GM18517 (cell line): ENCODE data around the gene MICALL1.

Source experiments
- ATAC-seq: cut with Tn5 transposase; IDR thresholded peaks from one replicate; pipeline ENCODE4 v1.9.1; 2021; ENCODE audit warnings: mild to moderate bottlenecking, moderate library complexity; ENCODE audit not compliant: unreplicated experiment

The MICALL1 gene

DNA sequence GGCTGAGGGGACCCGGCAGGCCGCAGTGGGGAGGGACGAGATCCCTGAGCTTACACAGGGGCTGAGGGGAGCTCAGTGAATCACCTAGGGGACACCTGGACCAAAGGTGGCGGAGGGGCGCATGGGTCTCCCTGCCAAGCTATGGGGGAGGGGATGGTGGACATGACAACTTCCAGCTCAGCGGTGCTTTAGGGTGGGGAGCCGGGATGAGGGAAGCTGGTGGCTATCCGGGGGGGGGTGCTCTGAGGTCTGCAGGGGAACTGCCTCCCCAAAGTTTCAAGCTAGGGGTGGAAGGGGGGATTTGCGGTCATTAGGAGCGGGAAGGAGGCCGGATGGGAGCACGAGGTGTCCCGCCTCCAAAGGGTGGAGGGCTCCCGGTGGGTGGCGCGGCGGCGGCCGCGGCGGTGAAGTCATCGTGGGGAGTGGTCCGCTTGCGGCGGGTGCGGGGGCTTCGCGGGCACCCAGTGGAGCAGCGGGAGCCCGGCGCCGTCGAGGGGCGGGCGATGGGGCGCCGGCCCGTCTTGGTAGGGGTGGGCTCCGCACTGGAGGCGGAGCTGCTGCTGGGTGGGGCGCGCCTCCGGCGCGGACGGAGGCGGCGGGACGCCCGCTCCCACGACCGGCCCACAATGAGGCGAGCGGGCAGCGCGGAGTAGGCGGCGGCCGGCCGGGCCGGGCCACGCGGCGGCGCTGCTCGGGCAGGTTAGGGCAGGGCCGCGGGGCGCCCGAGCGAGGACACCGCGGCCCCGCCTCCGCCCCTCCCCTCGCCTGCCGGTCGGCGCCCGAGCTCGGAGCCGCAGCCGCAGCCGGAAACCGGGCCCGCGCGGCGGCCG lies at the start of gene MICALL1:
Gene MICALL1, plus strand, starts transcription at position 764 of the 830 bp plus-strand sequence. CDS start 126 bp downstream, outside the sequence.
- peak; percentile 59 for ATAC-seq

DNA sequence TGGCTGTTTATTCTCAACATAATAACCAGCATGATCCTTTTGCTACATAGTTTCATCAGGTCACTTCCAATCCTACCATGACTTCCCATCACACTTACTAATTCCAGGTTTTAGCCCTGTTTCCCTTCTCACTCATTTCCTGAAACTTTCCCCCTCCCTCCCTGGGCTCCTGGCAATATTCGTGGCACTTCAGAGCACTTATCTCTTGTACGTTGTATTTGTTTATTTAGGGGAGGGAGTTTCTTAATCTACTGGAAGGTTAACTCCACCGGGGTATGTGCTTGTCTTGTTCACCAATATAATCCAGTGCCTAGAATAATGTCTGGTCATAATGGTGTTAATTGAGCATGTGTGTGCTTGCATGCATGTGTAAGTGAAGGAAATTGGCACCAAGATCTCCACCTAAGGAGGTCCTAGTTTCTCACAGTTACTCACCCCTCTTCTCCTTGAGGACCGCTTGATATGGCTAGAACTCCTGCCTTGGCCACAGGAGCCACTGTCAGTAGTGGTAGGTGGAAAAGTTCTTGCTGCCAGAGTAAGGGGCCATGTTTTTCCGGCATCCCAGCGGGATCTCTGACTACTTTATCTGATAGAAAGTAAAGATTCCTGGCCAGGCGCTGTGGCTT lies 45.2 kb upstream of the MICALL1 start:
- no peak for ATAC-seq

DNA sequence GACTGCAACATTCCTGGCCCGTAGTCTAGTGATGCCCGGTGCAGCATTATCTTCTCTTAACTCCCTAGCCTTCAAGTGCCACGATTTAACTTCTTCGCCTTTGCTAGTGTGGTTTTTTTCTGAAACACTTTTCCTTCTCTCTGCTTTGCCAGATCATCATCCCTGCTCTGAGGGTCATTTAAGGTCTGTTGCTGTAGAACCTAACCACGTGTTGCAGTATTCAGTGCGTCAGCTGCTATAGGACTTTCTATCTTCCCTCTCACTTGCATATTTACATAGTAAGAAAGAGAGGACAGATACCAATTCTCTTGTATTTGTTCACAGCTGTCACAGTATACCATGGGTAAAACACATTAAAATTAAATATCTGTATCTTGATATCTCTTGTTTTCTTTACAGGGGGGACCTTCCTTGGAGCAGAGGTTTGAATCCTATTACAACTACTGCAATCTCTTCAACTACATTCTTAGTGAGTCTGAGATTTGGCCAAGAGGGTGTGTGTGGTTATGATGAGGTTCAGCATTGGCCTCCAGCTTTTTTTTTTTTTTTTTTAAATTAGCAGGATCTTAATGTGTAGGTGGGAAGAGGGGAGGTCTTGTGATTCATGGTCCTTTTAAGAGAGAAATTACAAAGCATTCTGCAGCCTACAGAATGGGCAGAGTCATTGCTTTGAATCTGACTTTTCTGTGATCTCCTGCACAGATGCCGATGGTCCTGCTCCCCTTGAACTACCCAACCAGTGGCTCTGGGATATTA lies 43.3 kb upstream of the MICALL1 start:
- no peak for ATAC-seq

DNA sequence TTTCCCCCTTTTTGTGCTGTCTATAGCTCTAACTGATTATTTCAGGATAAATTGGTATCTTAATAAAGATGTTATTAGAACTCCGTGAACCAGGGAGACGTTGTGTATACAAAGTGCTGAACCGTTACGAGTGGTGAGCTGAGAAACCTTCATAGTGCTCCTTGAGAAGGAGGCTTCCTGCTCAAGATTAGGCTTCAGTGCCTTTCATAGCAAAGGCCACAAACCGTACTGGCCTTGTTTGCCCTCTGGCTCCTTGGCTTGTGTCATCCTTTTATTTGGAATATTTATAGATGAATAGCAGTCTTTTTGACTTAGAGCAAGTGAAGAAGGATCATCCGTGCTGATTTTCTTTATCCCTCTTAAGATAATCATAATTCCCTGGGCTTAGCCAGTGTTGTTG lies 40.6 kb upstream of the MICALL1 start:
- no peak for ATAC-seq

DNA sequence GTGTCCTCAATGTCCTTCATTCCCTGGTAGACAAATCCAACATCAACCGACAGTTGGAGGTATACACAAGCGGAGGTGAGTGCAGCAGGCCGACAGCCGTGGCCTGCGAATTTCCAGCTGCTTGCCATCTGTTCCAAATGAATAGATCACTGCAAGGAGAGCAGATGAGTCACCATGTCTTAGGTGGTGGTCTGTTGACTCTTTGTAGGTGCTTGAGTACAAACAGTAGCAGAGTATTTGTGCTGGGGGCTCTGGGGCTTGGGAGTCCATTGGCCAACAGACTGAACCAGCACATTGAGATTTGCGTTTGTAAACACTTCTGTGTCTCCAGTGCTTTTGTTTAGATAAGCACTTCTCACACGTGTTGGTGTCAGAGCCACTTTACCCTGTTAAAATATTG lies 35.8 kb upstream of the MICALL1 start:
- no peak for ATAC-seq

- no peak for ATAC-seq
Observed at GRCh38 chr22:37880668-37881440, 25.2 kb upstream of the MICALL1 start.

DNA sequence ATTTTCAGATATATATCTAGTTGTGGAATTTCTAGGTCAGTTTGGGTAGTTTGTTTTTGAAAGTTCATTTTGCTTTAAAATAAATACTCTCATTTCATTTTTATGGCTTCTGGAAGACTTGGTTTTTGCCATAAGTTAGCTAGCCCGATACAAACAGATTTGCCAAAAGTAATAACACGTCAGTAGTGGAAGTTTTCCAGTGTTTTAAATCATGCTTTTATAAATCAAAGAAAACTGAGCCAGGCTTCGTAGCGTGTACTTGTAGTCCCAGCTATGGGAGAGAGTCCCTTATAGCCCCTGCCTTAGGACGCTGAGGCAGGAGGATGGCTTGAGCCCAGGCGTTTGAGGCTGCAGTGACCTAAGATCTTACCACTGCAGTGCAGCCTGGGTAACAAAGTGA lies 21.7 kb upstream of the MICALL1 start:
- ATAC-seq, result no peak

DNA sequence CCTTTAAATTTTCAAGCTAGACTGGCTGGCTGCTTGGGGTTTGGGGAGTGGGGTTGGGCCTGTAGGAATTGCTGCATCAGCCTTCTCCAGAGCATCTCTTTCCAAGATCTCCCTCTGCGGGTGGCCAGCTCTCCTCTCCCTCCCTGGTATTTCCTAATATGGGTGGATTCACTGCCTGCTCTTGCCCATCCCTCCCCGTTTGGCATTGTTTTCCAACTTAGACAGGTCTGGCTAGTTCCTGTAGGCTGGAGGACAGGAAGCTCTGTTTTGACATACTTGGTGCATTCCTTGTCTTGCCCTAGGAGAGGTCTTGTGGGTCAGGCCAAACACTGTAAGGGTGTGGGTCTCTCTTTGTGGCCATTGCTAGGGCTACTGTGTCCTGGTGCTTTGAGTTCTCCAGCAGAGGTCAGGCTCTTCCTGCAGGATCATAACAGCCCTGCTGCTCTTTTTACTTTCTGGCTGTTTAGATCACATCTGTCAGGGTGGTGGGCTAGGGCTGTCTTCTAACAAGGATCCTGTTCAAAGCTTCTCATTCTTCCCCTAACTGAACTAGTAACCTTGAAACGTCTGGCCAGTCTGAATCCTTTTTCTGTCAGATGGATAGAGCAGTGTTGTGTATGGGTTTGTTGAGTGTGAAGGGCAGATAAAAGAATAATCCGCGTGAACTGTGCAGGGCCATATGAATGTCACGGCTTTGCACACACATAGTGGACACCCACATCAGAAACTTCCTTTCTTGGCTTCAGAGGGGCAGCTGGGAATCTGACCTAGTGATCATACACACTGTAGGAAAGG lies 18.3 kb upstream of the MICALL1 start:
- ATAC-seq, result no peak

GRCh38 chr22:37891926-37892325 lies 14.2 kb upstream of the MICALL1 start:
- no peak for ATAC-seq

GRCh38 chr22:37892566-37893335 lies 13.3 kb upstream of the MICALL1 start:
- ATAC-seq, result no peak

DNA sequence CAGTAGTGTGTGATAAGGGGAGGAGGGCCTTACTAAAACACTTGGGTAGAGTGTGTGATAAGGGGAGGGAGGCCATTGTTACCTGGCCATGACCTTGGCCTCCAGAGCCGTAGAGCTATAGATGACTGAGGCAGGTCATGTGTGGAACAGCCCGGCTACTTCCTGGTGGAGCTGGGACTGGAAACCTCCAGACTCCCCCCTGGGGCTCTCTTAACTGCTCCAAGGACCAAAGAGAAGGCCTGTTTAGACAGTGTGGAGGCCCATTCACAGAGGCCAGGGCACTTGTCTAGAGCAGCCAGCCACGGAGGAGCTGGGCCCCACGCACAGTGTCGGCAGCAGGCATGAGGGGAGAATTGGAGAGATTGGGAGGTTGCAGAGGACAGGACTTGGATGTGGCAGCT lies 12.5 kb upstream of the MICALL1 start:
- no peak for ATAC-seq

DNA sequence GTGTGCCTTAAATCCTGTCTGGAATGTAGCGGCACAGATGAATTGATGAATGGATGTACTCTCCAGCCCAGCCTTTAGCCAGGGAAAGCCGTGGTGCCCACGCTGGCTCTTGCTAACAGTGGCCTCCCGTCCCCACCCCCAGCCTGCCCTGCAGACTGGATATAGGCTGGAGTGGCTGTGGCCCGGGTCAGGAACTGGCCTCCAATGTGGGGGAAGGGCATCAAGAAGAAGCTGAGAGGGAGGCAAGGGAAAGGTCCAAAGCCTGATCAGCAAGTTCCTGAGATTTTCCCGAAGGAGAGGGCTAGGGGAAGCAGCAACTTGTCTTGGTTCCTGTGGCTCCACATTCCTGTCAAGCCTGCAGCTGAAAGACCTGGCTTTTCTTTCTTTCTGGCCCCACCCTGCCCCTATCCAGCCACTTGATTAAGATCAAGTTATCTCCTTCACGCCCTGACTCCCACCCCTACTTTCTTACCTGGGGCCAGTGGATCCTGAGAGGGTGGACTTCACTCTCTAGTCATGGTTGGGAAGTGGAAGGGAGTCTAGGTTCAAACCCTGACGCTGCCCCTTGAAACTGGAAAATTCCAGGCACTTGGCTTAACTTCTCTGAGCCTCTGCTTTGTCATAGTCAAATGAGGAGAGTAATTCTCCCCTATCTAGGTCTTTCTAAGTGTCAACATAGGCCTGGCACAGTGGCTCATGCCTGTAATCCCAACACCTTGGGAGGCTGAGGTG lies 11.0 kb upstream of the MICALL1 start:
- ATAC-seq, result no peak

- ATAC-seq, result peak; percentile 52
Observed at GRCh38 chr22:37896181-37896592, 9.9 kb upstream of the MICALL1 start.

- no peak for ATAC-seq
Observed at GRCh38 chr22:37896939-37897338, 9.2 kb upstream of the MICALL1 start.

- ATAC-seq, result no peak
Observed at GRCh38 chr22:37897807-37898206, 8.3 kb upstream of the MICALL1 start.

- ATAC-seq, result no peak
Observed at GRCh38 chr22:37898441-37899181, 7.5 kb upstream of the MICALL1 start.

DNA sequence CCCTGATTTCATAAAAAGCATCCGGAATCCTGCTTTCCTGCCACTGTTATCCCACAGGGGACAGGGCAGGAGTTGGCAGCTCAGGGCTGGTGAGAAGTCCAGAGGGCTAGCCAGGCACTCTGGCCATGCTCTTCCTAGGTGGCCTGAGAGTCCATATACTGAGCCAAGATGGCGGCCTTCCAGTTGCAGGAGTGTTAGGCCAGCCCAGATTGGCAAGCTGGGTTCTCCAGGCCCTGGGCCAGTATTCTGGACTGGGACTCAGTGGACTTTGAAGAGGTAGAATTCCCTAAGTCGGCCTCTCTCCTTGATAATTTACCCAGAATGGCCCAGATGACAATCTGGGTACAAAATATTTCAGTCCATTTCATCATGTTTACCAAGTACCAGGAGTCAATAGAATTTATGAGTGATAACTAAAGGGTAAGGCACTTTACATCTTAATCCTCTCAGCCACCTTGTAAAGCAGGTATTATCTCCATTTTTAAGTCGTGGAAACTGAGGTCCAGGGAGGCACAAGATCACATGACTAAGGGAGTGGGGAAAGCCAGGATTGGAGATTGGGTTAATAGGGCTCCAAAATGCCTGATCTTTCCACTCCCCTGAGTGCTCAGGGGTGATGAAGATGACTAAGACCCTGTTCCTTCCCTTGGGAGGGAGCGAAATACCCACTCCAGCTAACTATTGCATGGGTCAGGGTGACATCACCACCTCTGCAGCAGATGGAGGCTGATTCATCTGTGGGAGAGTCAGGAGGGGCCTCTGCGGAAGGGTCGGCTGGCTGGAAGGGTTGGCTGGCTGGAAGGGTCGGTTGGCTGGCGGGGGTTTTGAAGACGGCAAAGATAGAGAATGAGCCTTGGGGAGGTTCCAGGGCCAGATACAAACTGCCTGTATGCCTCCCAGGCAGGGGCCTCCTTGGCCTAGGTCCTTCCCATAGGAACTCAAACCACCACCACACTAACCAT lies 1.2 kb upstream of the MICALL1 start:
- no peak for ATAC-seq
